K562 (cell line): ENCODE data around the gene SYNGR1. TPM values are rescaled to one million over a fixed set of nuclear protein-coding genes. Genes with fewer than 3 reads are reported as not detected.

Experiments
- ATAC-seq: fragments of 200-7000 bp; cut with Tn5 transposase; 3 replicates; pipeline ENCODE4 v1.9.1; 2020; ENCODE audit warnings: moderate library complexity
- BruUV-seq: library from RNA; stranded (reverse); fragments of 400-500 nt; replicated peaks from 2 replicates; lab custom pipeline; 2021; lab: Mats Ljungman, UMichigan
- CTCF ChIA-PET: fragments of 300-600 bp; formaldehyde crosslinking; extraction: SDS; loops from one replicate; lab custom pipeline; 2021; ENCODE audit warnings: low intra/inter-chr PET ratio; lab: Yijun Ruan, JAX
- POLR2A ChIA-PET: fragments of 300-600, 350-650 bp; sonication (Branson Sonifier 250); formaldehyde crosslinking; extraction: SDS; loops from one replicate; lab custom pipeline; 2021; ENCODE audit warnings: antibody characterized with exemption, inconsistent platforms; lab: Yijun Ruan, JAX
- DNase-seq, 4 experiments: peaks; one replicate each; pipeline versions ENCODE4 v3.0.0 to v3.0.0-alpha.2; 2011 to 2018; ENCODE audit warnings: low spot score in 3 of 4, mixed read lengths in 3 of 4; ENCODE audit errors: extremely low read depth in 1 of 4
- FAIRE-seq: peaks from 2 replicates; lab custom pipeline; 2011; peaks lifted over from hg19 to GRCh38; lab: Jason Lieb, UNC
- H2AFZ ChIP-seq: 2 replicates; pipeline ENCODE4 v1.6.0; 2011; ENCODE audit warnings: low read depth, low read length, control low read depth, inconsistent platforms
- H3K27ac ChIP-seq: fragments of 200-600 bp; 3 replicates; pipeline ENCODE4 v1.8.0; 2011; ENCODE audit warnings: low read depth, mild to moderate bottlenecking, control low read depth, inconsistent platforms, low read length, moderate library complexity, mixed read lengths; ENCODE audit errors: extremely low read depth
- H3K27me3 ChIP-seq, 2 experiments: fragments of 300-600 bp in 1 of 2; 2 replicates in 1 of 2; 3 replicates in 1 of 2; pipeline versions ENCODE4 v1.6.0 to v1.8.0; 2011; ENCODE audit warnings: inconsistent platforms in 2 of 2, low read length in 2 of 2, mild to moderate bottlenecking in 1 of 2, mixed read lengths in 1 of 2, moderate library complexity in 1 of 2; ENCODE audit not compliant: control insufficient read depth in 2 of 2, insufficient read depth in 2 of 2
- H3K36me3 ChIP-seq: fragments of 300-600 bp; 3 replicates; pipeline ENCODE4 v1.8.0; 2011; ENCODE audit warnings: mild to moderate bottlenecking, low read length, inconsistent platforms; ENCODE audit not compliant: control insufficient read depth, insufficient read depth
- H3K4me1 ChIP-seq, 2 experiments: fragments of 200-600 bp in 1 of 2; replicated peaks in 1 of 2; 2 replicates in 1 of 2; 3 replicates in 1 of 2; pipeline versions ENCODE4 v1.5.1 to v1.8.0; 2011; ENCODE audit warnings: inconsistent platforms in 2 of 2, low read length in 2 of 2, mild to moderate bottlenecking in 1 of 2, mixed read lengths in 1 of 2, moderate library complexity in 1 of 2; ENCODE audit not compliant: control insufficient read depth in 2 of 2, insufficient read depth in 2 of 2
- H3K4me2 ChIP-seq: 2 replicates; pipeline ENCODE4 v1.6.1; 2011; ENCODE audit warnings: low read length, control low read depth, inconsistent platforms, mixed read lengths; ENCODE audit not compliant: insufficient read depth
- H3K4me3 ChIP-seq: fragments of 200-600 bp; sonication (generic), shearing (Covaris generic); 2 replicates; pipeline ENCODE4 v1.5.1; 2016; ENCODE audit warnings: control low read depth, inconsistent platforms
- H3K79me2 ChIP-seq: fragments of 200-600 bp; 3 replicates; pipeline ENCODE4 v1.8.0; 2011; ENCODE audit warnings: low read length, inconsistent platforms; ENCODE audit not compliant: control insufficient read depth, insufficient read depth
- H3K9ac ChIP-seq, 2 experiments: 2 replicates each; pipeline versions ENCODE4 v1.6.0 to v1.6.1; 2011; ENCODE audit warnings: low read depth in 2 of 2, low read length in 2 of 2, control low read depth in 1 of 2, inconsistent platforms in 1 of 2, mild to moderate bottlenecking in 1 of 2, mixed read lengths in 1 of 2; ENCODE audit not compliant: insufficient read depth in 1 of 2
- H3K9me1 ChIP-seq: one replicate; pipeline ENCODE4 v1.6.0; 2011; ENCODE audit warnings: inconsistent platforms, mild to moderate bottlenecking, low read length, moderate library complexity; ENCODE audit not compliant: control insufficient read depth, insufficient read depth
- H3K9me3 ChIP-seq: replicated peaks from 2 replicates; pipeline ENCODE4 v1.5.1; 2011; ENCODE audit warnings: low read depth, low read length, inconsistent platforms; ENCODE audit not compliant: control insufficient read depth, insufficient read depth
- H4K20me1 ChIP-seq: replicated peaks from 2 replicates; pipeline ENCODE4 v1.6.1; 2011; ENCODE audit warnings: low read length, inconsistent platforms, mixed read lengths; ENCODE audit not compliant: control insufficient read depth, insufficient read depth
- ATF4 ChIP-seq: fragments of 450-650 bp; formaldehyde crosslinking; IDR thresholded peaks from 2 replicates; pipeline ENCODE4 v1.4.0; 2022; ENCODE audit warnings: mild to moderate bottlenecking, moderate library complexity
- HMBOX1 ChIP-seq: sonication (generic); IDR thresholded peaks from 2 replicates; pipeline ENCODE4 v1.6.1; 2016
- IRF2 ChIP-seq: sonication (generic); formaldehyde crosslinking; IDR thresholded peaks from 2 replicates; pipeline ENCODE4 v1.8.1; 2022; ENCODE audit warnings: mild to moderate bottlenecking, missing genetic modification reagents
- MCM2 ChIP-seq: fragments of 450-650 bp; IDR thresholded peaks from 2 replicates; pipeline ENCODE4 v1.6.1; 2017; ENCODE audit warnings: low read depth, mild to moderate bottlenecking
- MYBL2 ChIP-seq, 2 experiments: fragments of 450-650 bp in 1 of 2; sonication (generic) in 1 of 2; formaldehyde crosslinking in 1 of 2; IDR thresholded peaks; 2 replicates each; pipeline versions ENCODE4 v1.6.1 to v1.8.1; 2017 to 2022; ENCODE audit warnings: borderline replicate concordance in 1 of 2, inconsistent platforms in 1 of 2, low read depth in 1 of 2, mild to moderate bottlenecking in 1 of 2, missing genetic modification reagents in 1 of 2, moderate library complexity in 1 of 2
- RBM17 ChIP-seq: fragments of 200-400 bp; formaldehyde crosslinking; IDR thresholded peaks from 2 replicates; pipeline ENCODE4 v1.6.1; 2017; ENCODE audit warnings: low read depth, mild to moderate bottlenecking, low read length, borderline replicate concordance
- ZBTB17 ChIP-seq: fragments of 450-650 bp; formaldehyde crosslinking; IDR thresholded peaks from 2 replicates; pipeline ENCODE4 v1.4.0; 2020; ENCODE audit warnings: mild to moderate bottlenecking
- WGBS: fragments of 100-300 bp; shearing (Covaris generic); methylation state at CpG from one replicate; pipeline ENCODE4 v1.1.6; 2016; ENCODE audit warnings: low coverage, mixed read lengths; ENCODE audit not compliant: insufficient coverage; ENCODE audit errors: missing lambda C conversion rate; 5-methylcytosine and 5-hydroxymethylcytosine counted together
- in situ Hi-C: fragments of 300-500 bp; cut with MboI; formaldehyde crosslinking; loops from 4 replicates; pipeline ENCODE4 v1.15.0; 2018; ENCODE audit warnings: inconsistent platforms, mixed read lengths
- intact Hi-C: fragments of 100-400 bp; cut with micrococcal nuclease; formaldehyde crosslinking; loops from 2 replicates; pipeline ENCODE4 v1.14.2; 2022
- polyA plus RNA-seq, 8 experiments: library from polyadenylated mRNA; depleted of rRNA in 4 of 8; stranded (reverse) in 5 of 8; unstranded in 3 of 8; fragments of >200 nt; fragmentation: Nextera tagmentation in 2 of 8; fragmentation: Illumina TruSeq in 1 of 8; extraction: Ambion mirVana in 2 of 8; extraction: Trizol in 1 of 8; gene quantifications; 2 replicates each; pipeline versions ENCODE4 v1.2.1 to v1.2.3, GENCODE V29; 2011 to 2014; ENCODE audit warnings: inconsistent platforms in 1 of 8, missing spikeins in 1 of 8
- total RNA-seq, 7 experiments: library from RNA; depleted of rRNA in 6 of 7; stranded (reverse); fragments of >200 nt in 6 of 7; fragmentation: Illumina TruSeq in 2 of 7; extraction: Trizol in 2 of 7; gene quantifications; 2 replicates each; pipeline versions ENCODE4 v1.2.1 to v1.2.3, GENCODE V29; 2011 to 2021; ENCODE audit warnings: low replicate concordance in 1 of 7
- TF ChIP-seq, protein P1 (sequence below): fragments of 250-450 bp; sonication (Bioruptor Pico); IDR thresholded peaks from 2 replicates; pipeline ENCODE4 v1.8.0; 2021; ENCODE audit warnings: mild to moderate bottlenecking, moderate library complexity

SYNGR1 gene
- total and polyA plus RNA-seq, 9 of the 15 experiments (the other 6 are each of a cell fraction or from before 2014, with no cell fraction given), result 1.8 to 15.9 (median 5.5) TPM

GRCh38 chr22:39428597-39429071, 78.8 kb downstream of the SYNGR1 start:
- in situ Hi-C loops (no loop called here), intact Hi-C loops (no loop called here)
- WGBS, result 62% methylated on average over 4 of the region's 10 CpGs
- Histone ChIP-seq H3K36me3 (peaks cover 66% of the 10 kb centered on the region), H3K27me3 (no peaks in the 10 kb centered on the region), H3K79me2 (no peaks in the 10 kb centered on the region), H3K4me3 (no peak overlapping the region), H3K4me1 (peaks cover 0 to 27% of the 10 kb centered on the region in 2 experiments; a peak in 3 of 5 replicates), H3K9me3 (no peaks in the 10 kb centered on the region), H3K4me2 (no peak overlapping the region), H4K20me1 (no peaks in the 10 kb centered on the region), H3K9ac (peak overlapping the region in 1 of 2 experiments; percentile 78; a peak in 1 of 4 replicates), H3K27ac (no peak overlapping the region), H2AFZ (no peak overlapping the region), H3K9me1 (no peaks in the 10 kb centered on the region)
- BruUV-seq, result no TSS peak
- FAIRE-seq (no peak), DNase-seq (peak in 3 of 4 experiments; percentile 18 to 40 (median 24)), ATAC-seq (no peak)
- TF ChIP-seq MCM2 (no peak), RBM17 (no peak), ZBTB17 (no peak), MYBL2 (IDR thresholded peaks at IDR 0.05; ENCODE audit: low read depth) (no peak), MYBL2 (CRISPR knock-in tag; IDR thresholded peaks at IDR 0.05; ENCODE audit: borderline replicate concordance) (no peak)
- POLR2A ChIA-PET, result interaction anchor here (0.5 to 0.6 kb wide), 2 partner anchors 22 to 94 kb away, joined by 3 read pairs; no protein-coding TSS in a partner anchor
- CTCF ChIA-PET, result no interaction called here

GRCh38 chr22:39429186-39429585, 79.4 kb downstream of the SYNGR1 start:
- DNase-seq, result no peak
- no peak overlapping the region for H3K9ac ChIP-seq
- intact Hi-C loops, result no loop called here
- H3K9me3 ChIP-seq, result no peaks in the 10 kb centered on the region
- FAIRE-seq, result no peak
- H2AFZ ChIP-seq, result no peak overlapping the region
- POLR2A ChIA-PET, result interaction anchor here (0.6 kb wide), 1 partner anchor 95 kb away, joined by 3 read pairs; no protein-coding TSS in a partner anchor
- H3K79me2 ChIP-seq, result no peaks in the 10 kb centered on the region
- no TSS peak for BruUV-seq
- in situ Hi-C loops, result no loop called here
- WGBS, result 89% methylated on average over 11 of the region's 13 CpGs
- no peak overlapping the region for H3K4me3 ChIP-seq
- ATAC-seq, result no peak
- no peak overlapping the region for H3K27ac ChIP-seq
- H3K9me1 ChIP-seq, result no peaks in the 10 kb centered on the region
- CTCF ChIA-PET, result no interaction called here
- H3K4me1 ChIP-seq, result peaks cover 0 to 27% of the 10 kb centered on the region in 2 experiments; a peak in 3 of 5 replicates
- no peaks in the 10 kb centered on the region for H3K27me3 ChIP-seq
- H4K20me1 ChIP-seq, result no peaks in the 10 kb centered on the region
- peaks cover 61% of the 10 kb centered on the region for H3K36me3 ChIP-seq
- TF ChIP-seq, protein P1, sequence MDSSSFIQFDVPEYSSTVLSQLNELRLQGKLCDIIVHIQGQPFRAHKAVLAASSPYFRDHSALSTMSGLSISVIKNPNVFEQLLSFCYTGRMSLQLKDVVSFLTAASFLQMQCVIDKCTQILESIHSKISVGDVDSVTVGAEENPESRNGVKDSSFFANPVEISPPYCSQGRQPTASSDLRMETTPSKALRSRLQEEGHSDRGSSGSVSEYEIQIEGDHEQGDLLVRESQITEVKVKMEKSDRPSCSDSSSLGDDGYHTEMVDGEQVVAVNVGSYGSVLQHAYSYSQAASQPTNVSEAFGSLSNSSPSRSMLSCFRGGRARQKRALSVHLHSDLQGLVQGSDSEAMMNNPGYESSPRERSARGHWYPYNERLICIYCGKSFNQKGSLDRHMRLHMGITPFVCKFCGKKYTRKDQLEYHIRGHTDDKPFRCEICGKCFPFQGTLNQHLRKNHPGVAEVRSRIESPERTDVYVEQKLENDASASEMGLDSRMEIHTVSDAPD (CRISPR knock-in tag), result no peak
- TF ChIP-seq IRF2 (CRISPR knock-in tag) (no peak), HMBOX1 (no peak), ATF4 (no peak)
- TF ChIP-seq, all 486 proteins: peak for 0
- no peak overlapping the region for H3K4me2 ChIP-seq
